ENCODE results near the gene HDAC10. TPM values are rescaled to one million over a fixed set of nuclear protein-coding genes. Genes with fewer than 3 reads are reported as not detected.

Gene HDAC10
- total RNA-seq, 1 donor from 2014 or later: 13.6 TPM

GRCh38 chr22:50253046-50253915 is 2.2 kb upstream of the HDAC10 start:
- Histone ChIP-seq H3K4me3 (no peak overlapping the region), H3K36me3 (no peaks in the 10 kb centered on the region), H3K27me3 (ENCODE audit: low read depth) (no peaks in the 10 kb centered on the region), H3K4me1 (peaks cover 38% of the 10 kb centered on the region), H3K9me3 (replicated peaks) (no peaks in the 10 kb centered on the region), H3K27ac (replicated peaks) (no peak overlapping the region)
- intact Hi-C loops (cut with micrococcal nuclease): no loop called here
- no peak for DNase-seq
- TF ChIP-seq, protein P1, sequence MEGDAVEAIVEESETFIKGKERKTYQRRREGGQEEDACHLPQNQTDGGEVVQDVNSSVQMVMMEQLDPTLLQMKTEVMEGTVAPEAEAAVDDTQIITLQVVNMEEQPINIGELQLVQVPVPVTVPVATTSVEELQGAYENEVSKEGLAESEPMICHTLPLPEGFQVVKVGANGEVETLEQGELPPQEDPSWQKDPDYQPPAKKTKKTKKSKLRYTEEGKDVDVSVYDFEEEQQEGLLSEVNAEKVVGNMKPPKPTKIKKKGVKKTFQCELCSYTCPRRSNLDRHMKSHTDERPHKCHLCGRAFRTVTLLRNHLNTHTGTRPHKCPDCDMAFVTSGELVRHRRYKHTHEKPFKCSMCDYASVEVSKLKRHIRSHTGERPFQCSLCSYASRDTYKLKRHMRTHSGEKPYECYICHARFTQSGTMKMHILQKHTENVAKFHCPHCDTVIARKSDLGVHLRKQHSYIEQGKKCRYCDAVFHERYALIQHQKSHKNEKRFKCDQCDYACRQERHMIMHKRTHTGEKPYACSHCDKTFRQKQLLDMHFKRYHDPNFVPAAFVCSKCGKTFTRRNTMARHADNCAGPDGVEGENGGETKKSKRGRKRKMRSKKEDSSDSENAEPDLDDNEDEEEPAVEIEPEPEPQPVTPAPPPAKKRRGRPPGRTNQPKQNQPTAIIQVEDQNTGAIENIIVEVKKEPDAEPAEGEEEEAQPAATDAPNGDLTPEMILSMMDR (IDR thresholded peaks at IDR 0.05; ENCODE audit: borderline replicate concordance): no peak

DNA sequence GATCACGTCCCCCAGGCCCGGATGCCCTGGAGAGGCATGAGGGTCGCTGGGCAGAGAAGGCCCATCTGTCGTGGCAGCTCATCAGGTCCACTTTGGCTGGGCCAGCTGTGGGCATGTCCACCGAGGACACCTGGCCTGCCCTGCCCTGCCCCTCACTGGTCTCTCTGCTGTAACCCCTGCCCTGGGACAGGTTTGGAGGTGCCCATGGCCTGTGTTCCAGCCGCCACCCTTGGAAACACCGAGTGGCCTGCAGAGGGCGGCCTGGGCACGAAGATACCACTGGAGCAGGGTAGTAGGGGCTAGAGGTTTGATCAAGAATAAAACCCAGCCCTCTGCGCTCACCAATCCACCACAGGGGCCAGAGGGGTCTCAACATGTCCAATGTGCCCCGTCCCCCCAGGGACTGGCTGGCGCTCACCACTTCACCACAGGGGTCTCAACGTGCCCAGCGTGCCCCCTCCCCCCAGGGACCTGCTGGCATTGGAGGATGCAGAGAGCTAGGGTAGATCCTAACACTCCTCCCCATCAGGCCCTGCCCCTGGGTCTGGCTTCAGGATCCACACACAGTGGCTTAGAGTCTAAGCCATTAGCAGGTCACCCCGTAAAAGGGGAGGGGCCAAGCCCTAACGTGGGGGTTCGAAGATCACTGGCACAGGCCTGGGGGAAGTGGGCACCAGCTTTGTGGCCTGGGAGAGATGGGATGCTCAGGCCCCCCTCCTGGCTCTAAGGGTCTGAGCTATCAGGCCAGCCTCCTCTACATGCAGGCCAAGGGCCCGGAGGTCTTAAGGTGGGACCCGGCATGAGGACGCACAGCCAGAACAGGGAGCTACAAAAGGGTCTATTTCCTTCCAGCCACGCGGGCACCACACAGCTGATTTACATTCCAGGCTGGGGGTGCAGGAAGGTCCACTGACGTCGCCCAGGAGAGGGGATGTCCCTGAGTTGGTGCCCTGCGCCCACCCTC is 1.3 kb upstream of the HDAC10 start:
- intact Hi-C loops (cut with micrococcal nuclease): no loop called here
- H3K4me3 ChIP-seq: peak overlapping the region; percentile 89

DNA sequence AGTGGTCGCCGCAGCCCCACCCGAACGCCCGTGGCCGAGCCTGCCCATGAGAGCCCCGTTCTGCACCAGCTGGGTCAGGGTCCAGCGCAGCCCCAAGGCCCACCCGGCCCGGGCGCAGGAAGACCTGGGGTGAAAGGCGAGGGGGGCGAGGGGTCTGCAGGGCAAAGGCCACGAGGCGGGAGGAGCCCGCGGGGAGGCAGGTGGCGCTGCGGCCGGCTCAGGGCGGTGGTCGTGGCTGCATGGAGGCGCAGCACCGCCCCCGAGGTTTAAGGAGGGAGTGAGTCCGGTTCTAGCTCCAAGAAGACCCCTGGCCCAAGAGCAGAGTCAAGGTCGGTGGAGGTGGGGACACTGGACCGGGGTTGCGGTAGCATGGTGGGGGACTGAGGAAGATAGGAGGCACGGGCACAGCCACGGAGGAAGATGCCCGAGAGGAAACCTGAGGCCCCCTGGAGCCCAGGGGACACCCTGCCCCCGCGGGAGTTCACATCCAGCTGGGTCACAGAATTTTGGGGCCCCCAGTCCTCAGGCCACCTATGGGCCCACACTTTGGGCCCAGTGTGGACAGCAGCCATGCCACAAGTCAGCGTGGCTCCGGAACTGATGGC is 514 bp upstream of the HDAC10 start:
- TF ChIP-seq, protein P1 (IDR thresholded peaks at IDR 0.05; ENCODE audit: borderline replicate concordance): no peak
- peaks cover 36% of the 10 kb centered on the region for H3K4me1 ChIP-seq
- H3K27ac ChIP-seq (replicated peaks): peak overlapping the region; percentile 85
- no peaks in the 10 kb centered on the region for H3K27me3 ChIP-seq (ENCODE audit: low read depth)
- peaks cover 9% of the 10 kb centered on the region for H3K36me3 ChIP-seq
- peak overlapping the region; percentile 89 for H3K4me3 ChIP-seq
- intact Hi-C loops (cut with micrococcal nuclease): no loop called here
- no peak for DNase-seq
- H3K9me3 ChIP-seq (replicated peaks): no peaks in the 10 kb centered on the region

More for the DNA sequence above, 1.3 kb upstream of the HDAC10 start:
- H3K4me1 ChIP-seq: peaks cover 35% of the 10 kb centered on the region
- H3K36me3 ChIP-seq: peaks cover 3% of the 10 kb centered on the region
- no peaks in the 10 kb centered on the region for H3K9me3 ChIP-seq (replicated peaks)
- TF ChIP-seq, protein P1 (IDR thresholded peaks at IDR 0.05; ENCODE audit: borderline replicate concordance): peak; percentile 77
- no peaks in the 10 kb centered on the region for H3K27me3 ChIP-seq (ENCODE audit: low read depth)
- peak; percentile 79 for DNase-seq
- peak overlapping the region; percentile 85 for H3K27ac ChIP-seq (replicated peaks)

GRCh38 chr22:50250249-50250554 is 863 bp downstream of the HDAC10 start:
- H3K27ac ChIP-seq (replicated peaks): peak overlapping the region; percentile 85
- H3K36me3 ChIP-seq: peaks cover 18% of the 10 kb centered on the region
- H3K27me3 ChIP-seq (ENCODE audit: low read depth): no peaks in the 10 kb centered on the region
- peaks cover 48% of the 10 kb centered on the region for H3K4me1 ChIP-seq
- H3K4me3 ChIP-seq: peak overlapping the region; percentile 89
- TF ChIP-seq, protein P1 (IDR thresholded peaks at IDR 0.05; ENCODE audit: borderline replicate concordance): no peak
- intact Hi-C loops (cut with micrococcal nuclease): no loop called here
- DNase-seq: no peak
- H3K9me3 ChIP-seq (replicated peaks): no peaks in the 10 kb centered on the region
